ENCODE results near the gene UMAD1.
"Not testable (repeated sequence)": the region's sequence is repeated elsewhere in the genome, so short reads cannot be mapped to it uniquely, and the experiment has no call there.

Gene UMAD1

DNA sequence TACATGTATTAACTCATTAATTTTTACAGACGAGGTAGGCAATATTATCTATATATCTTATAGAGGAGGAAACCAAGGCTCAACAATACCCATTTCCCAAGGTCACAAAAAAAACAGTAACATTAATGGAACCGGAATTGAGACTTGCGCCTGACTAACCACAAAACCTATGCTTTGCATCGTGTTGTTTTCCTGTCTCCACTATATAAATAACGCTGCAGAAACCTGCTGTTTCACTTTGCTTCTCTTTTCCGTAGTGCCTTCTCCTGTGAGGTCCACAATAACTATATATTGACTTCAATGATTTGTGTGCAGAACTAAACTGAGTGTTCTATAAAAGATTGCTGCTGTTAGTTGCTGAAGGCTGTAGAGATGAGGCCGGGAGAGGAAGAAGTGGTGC lies 175.5 kb downstream of the UMAD1 start:
- H3K27ac ChIP-seq (ENCODE audit: low read length): peak overlapping the region; percentile 95

GRCh38 chr7:7816816-7817536 lies 176.4 kb downstream of the UMAD1 start:
- no peaks in the 10 kb centered on the region for H3K27me3 ChIP-seq (replicated peaks; ENCODE audit: insufficient read depth, low read length)
- peak overlapping the region; percentile 57 for H3K9ac ChIP-seq (ENCODE audit: low read length)
- no peaks in the 10 kb centered on the region for H3K36me3 ChIP-seq (replicated peaks; ENCODE audit: insufficient read depth, low read length)
- H3K4me1 ChIP-seq (ENCODE audit: low read length): peaks cover 63% of the 10 kb centered on the region
- peak overlapping the region; percentile 95 for H3K27ac ChIP-seq (ENCODE audit: low read length)
- peak overlapping the region; percentile 95 for H3K4me2 ChIP-seq (ENCODE audit: low read depth, low read length)
- no peak for TF ChIP-seq EZH2phosphoT487 (IDR thresholded peaks at IDR 0.05; ENCODE audit: low read length)
- TF ChIP-seq, protein P1, sequence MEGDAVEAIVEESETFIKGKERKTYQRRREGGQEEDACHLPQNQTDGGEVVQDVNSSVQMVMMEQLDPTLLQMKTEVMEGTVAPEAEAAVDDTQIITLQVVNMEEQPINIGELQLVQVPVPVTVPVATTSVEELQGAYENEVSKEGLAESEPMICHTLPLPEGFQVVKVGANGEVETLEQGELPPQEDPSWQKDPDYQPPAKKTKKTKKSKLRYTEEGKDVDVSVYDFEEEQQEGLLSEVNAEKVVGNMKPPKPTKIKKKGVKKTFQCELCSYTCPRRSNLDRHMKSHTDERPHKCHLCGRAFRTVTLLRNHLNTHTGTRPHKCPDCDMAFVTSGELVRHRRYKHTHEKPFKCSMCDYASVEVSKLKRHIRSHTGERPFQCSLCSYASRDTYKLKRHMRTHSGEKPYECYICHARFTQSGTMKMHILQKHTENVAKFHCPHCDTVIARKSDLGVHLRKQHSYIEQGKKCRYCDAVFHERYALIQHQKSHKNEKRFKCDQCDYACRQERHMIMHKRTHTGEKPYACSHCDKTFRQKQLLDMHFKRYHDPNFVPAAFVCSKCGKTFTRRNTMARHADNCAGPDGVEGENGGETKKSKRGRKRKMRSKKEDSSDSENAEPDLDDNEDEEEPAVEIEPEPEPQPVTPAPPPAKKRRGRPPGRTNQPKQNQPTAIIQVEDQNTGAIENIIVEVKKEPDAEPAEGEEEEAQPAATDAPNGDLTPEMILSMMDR (IDR thresholded peaks at IDR 0.05; ENCODE audit: low read length): no peak
- no peak for TF ChIP-seq EZH2 (optimal IDR thresholded peaks at IDR 0.05; ENCODE audit: low read depth, low read length)
- H2AFZ ChIP-seq (ENCODE audit: low read length): no peak overlapping the region
- no peaks in the 10 kb centered on the region for H4K20me1 ChIP-seq (ENCODE audit: insufficient read depth, low read length)
- peaks cover 34% of the 10 kb centered on the region for H3F3A ChIP-seq (ENCODE audit: insufficient read depth, low read length)
- H3K4me3 ChIP-seq (ENCODE audit: low read length): peak overlapping the region; percentile 60
- H3K79me2 ChIP-seq (ENCODE audit: low read length): no peaks in the 10 kb centered on the region
- H3K9me2 ChIP-seq (replicated peaks; ENCODE audit: insufficient read depth, low read length): no peaks in the 10 kb centered on the region
- H3K9me3 ChIP-seq (replicated peaks; ENCODE audit: insufficient read depth, low read length): no peaks in the 10 kb centered on the region
- no peak for DNase-seq

More for the DNA sequence above, 175.5 kb downstream of the UMAD1 start:
- TF ChIP-seq EZH2phosphoT487 (IDR thresholded peaks at IDR 0.05; ENCODE audit: low read length): no peak
- TF ChIP-seq, protein P1 (IDR thresholded peaks at IDR 0.05; ENCODE audit: low read length): no peak
- no peak for TF ChIP-seq EZH2 (optimal IDR thresholded peaks at IDR 0.05; ENCODE audit: low read depth, low read length)
- no peaks in the 10 kb centered on the region for H3K79me2 ChIP-seq (ENCODE audit: low read length)
- H3K27me3 ChIP-seq (replicated peaks; ENCODE audit: insufficient read depth, low read length): no peaks in the 10 kb centered on the region
- no peaks in the 10 kb centered on the region for H3K36me3 ChIP-seq (replicated peaks; ENCODE audit: insufficient read depth, low read length)
- peak overlapping the region; percentile 57 for H3K9ac ChIP-seq (ENCODE audit: low read length)
- H2AFZ ChIP-seq (ENCODE audit: low read length): 0 out of 2 replicates have a peak overlapping the region, but pooled peaks have one; percentile 34
- DNase-seq: peak; percentile 89
- no peaks in the 10 kb centered on the region for H3K9me2 ChIP-seq (replicated peaks; ENCODE audit: insufficient read depth, low read length)
- H4K20me1 ChIP-seq (ENCODE audit: insufficient read depth, low read length): no peaks in the 10 kb centered on the region
- H3K4me2 ChIP-seq (ENCODE audit: low read depth, low read length): peak overlapping the region; percentile 95
- peak overlapping the region; percentile 60 for H3K4me3 ChIP-seq (ENCODE audit: low read length)
- H3K4me1 ChIP-seq (ENCODE audit: low read length): peaks cover 57% of the 10 kb centered on the region
- H3F3A ChIP-seq (ENCODE audit: insufficient read depth, low read length): peaks cover 29% of the 10 kb centered on the region
- H3K9me3 ChIP-seq (replicated peaks; ENCODE audit: insufficient read depth, low read length): no peaks in the 10 kb centered on the region

DNA sequence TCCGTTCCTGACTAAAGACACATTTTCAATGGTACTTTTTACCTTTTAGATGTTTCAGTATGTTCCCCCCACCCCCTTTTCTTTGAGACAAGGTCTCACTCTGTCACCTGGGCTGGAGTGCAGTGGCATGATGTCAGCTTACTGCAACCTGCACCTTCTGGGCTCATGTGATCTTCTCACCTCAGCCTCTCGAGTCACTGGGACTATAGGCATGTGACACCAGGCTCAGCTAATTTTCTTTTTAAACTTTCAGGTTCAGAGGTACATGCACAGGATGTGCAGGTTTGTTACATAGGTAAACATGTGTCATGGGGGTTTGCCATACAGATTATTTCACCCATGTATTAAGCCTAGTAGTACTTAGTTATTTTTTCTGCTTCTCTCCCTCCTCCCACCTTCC lies 177.2 kb downstream of the UMAD1 start:
- Histone ChIP-seq H3K27me3 (replicated peaks; ENCODE audit: insufficient read depth, low read length) (no peaks in the 10 kb centered on the region), H3K36me3 (replicated peaks; ENCODE audit: insufficient read depth, low read length) (no peaks in the 10 kb centered on the region), H3K27ac (ENCODE audit: low read length) (peak overlapping the region; percentile 95; the same call in 1 of the 2 replicates), H3F3A (ENCODE audit: insufficient read depth, low read length) (peaks cover 34% of the 10 kb centered on the region), H2AFZ (ENCODE audit: low read length) (no peak overlapping the region), H3K4me1 (ENCODE audit: low read length) (peaks cover 63% of the 10 kb centered on the region), H3K9ac (ENCODE audit: low read length) (no peak overlapping the region), H3K4me3 (ENCODE audit: low read length) (no peak overlapping the region), H3K4me2 (ENCODE audit: low read depth, low read length) (0 out of 2 replicates have a peak overlapping the region, but pooled peaks have one; percentile 8), H4K20me1 (ENCODE audit: insufficient read depth, low read length) (no peaks in the 10 kb centered on the region), H3K79me2 (ENCODE audit: low read length) (no peaks in the 10 kb centered on the region), H3K9me2 (replicated peaks; ENCODE audit: insufficient read depth, low read length) (no peaks in the 10 kb centered on the region), H3K9me3 (replicated peaks; ENCODE audit: insufficient read depth, low read length) (no peaks in the 10 kb centered on the region)
- TF ChIP-seq EZH2phosphoT487 (IDR thresholded peaks at IDR 0.05; ENCODE audit: low read length): no peak
- TF ChIP-seq, protein P1 (IDR thresholded peaks at IDR 0.05; ENCODE audit: low read length): no peak
- TF ChIP-seq EZH2 (optimal IDR thresholded peaks at IDR 0.05; ENCODE audit: low read depth, low read length): no peak
- DNase-seq: peak; percentile 58

DNA sequence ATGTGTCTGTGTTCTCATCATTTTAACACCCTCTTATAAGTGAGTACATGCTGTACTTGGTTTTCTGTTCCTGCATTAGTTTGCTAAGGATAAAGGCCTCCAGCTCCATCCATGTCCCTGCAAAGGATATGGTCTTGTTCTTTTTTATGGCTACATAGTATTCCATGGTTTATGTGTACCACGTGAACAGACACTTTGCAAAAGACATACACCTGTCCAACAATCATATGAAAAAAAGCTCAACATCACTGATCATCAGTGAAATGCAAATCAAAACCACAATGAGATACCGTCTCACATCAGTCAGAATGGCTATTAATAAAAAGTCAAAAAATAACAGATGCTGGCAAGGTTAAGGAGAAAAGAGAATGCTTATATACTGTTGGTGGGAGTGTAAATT lies 177.6 kb downstream of the UMAD1 start:
- not testable (repeated sequence) for H3K79me2 ChIP-seq (ENCODE audit: low read length); H3K9me2 ChIP-seq (replicated peaks; ENCODE audit: insufficient read depth, low read length); H3K4me2 ChIP-seq (ENCODE audit: low read depth, low read length); H3K4me3 ChIP-seq (ENCODE audit: low read length); H3K36me3 ChIP-seq (replicated peaks; ENCODE audit: insufficient read depth, low read length); H3K9me3 ChIP-seq (replicated peaks; ENCODE audit: insufficient read depth, low read length); H3K27me3 ChIP-seq (replicated peaks; ENCODE audit: insufficient read depth, low read length); H3K9ac ChIP-seq (ENCODE audit: low read length); H4K20me1 ChIP-seq (ENCODE audit: insufficient read depth, low read length); DNase-seq; H2AFZ ChIP-seq (ENCODE audit: low read length)
- H3K27ac ChIP-seq (ENCODE audit: low read length): peak overlapping the region; percentile 95; the same call in 1 of the 2 replicates
- peaks cover 63% of the 10 kb centered on the region for H3K4me1 ChIP-seq (ENCODE audit: low read length)
- H3F3A ChIP-seq (ENCODE audit: insufficient read depth, low read length): peaks cover 34% of the 10 kb centered on the region

All from MM.1S (cell line).